ENCODE results near the gene DYSF.

DNA sequence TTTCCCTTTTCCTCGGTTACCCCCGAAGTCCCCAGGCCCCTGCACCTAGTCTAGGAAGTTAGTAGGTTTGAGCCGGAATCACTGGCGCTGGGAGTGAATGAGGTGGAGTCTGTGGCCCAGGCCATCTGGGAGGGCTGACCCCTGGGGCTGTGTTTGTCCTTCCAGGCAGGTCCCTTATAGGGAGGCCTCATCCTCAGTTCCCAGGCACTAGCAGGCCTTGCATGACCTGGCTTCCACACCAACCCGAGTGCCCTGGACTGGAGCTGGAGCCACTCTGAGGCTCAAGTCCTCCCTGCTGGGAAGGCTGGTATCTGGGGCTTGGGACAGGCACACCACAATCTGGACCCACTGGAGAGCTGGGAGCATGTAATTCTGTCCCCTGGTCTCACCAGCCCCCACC, 111.0 kb downstream of the DYSF start:
- TF ChIP-seq, protein P1, sequence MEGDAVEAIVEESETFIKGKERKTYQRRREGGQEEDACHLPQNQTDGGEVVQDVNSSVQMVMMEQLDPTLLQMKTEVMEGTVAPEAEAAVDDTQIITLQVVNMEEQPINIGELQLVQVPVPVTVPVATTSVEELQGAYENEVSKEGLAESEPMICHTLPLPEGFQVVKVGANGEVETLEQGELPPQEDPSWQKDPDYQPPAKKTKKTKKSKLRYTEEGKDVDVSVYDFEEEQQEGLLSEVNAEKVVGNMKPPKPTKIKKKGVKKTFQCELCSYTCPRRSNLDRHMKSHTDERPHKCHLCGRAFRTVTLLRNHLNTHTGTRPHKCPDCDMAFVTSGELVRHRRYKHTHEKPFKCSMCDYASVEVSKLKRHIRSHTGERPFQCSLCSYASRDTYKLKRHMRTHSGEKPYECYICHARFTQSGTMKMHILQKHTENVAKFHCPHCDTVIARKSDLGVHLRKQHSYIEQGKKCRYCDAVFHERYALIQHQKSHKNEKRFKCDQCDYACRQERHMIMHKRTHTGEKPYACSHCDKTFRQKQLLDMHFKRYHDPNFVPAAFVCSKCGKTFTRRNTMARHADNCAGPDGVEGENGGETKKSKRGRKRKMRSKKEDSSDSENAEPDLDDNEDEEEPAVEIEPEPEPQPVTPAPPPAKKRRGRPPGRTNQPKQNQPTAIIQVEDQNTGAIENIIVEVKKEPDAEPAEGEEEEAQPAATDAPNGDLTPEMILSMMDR (IDR thresholded peaks at IDR 0.05) = no peak
- TF ChIP-seq ZFX (IDR thresholded peaks at IDR 0.05; ENCODE audit: borderline replicate concordance) = no peak

Measured in 22Rv1 (cell line).